Cerebellar cortex (tissue), 1 donor: ENCODE results near the gene RBM19.

ENCODE experiments used
- DNase-seq: peaks from one replicate; pipeline ENCODE4 v3.0.0-alpha.2; 2015; ENCODE audit warnings: low spot score

The RBM19 gene

GRCh38 chr12:113776536-113776935, 189.6 kb downstream of the RBM19 start:
- no peak for DNase-seq

GRCh38 chr12:113774526-113774925, 191.6 kb downstream of the RBM19 start:
- DNase-seq, result no peak

- DNase-seq, result no peak
These were observed 193.6 kb downstream of the RBM19 start for GRCh38 chr12:113772505-113773030.

GRCh38 chr12:113770389-113770865, 195.7 kb downstream of the RBM19 start:
- DNase-seq, result no peak

GRCh38 chr12:113769305-113769704, 196.8 kb downstream of the RBM19 start:
- no peak for DNase-seq

- no peak for DNase-seq
These were observed 197.3 kb downstream of the RBM19 start for GRCh38 chr12:113768850-113769249.

GRCh38 chr12:113766879-113767878, 198.9 kb downstream of the RBM19 start:
- no peak for DNase-seq
